SK-N-SH (cell line): ENCODE measurements around the gene DQX1. TPM values are rescaled to one million over a fixed set of nuclear protein-coding genes. Genes with fewer than 3 reads are reported as not detected.

Experiments
- CTCF ChIA-PET: fragments of 300-600, 350-600 bp; formaldehyde crosslinking; extraction: SDS; loops from one replicate; lab custom pipeline; 2021; lab: Yijun Ruan, JAX
- POLR2A ChIA-PET: fragments of 350-600 bp; sonication (Branson Sonifier 250); formaldehyde crosslinking; extraction: SDS; loops from one replicate; lab custom pipeline; 2020; ENCODE audit warnings: antibody characterized with exemption, inconsistent platforms; lab: Yijun Ruan, JAX
- DNase-seq: peaks from one replicate; pipeline ENCODE4 v3.0.0; 2012
- H2AFZ ChIP-seq: fragments of 200-600 bp; sonication (generic); 2 replicates; pipeline ENCODE4 v1.8.1; 2016; ENCODE audit warnings: antibody characterized with exemption, mild to moderate bottlenecking, low read depth
- H3F3A ChIP-seq: fragments of 200-600 bp; sonication (generic); replicated peaks from 2 replicates; pipeline ENCODE3; 2016; ENCODE audit warnings: antibody characterized with exemption, mild to moderate bottlenecking; ENCODE audit not compliant: insufficient read depth
- H3K27ac ChIP-seq, 2 experiments: fragments of 200-500 bp in 1 of 2; fragments of 200-600 bp in 1 of 2; sonication (Bioruptor generic) in 1 of 2; sonication (generic), shearing (Covaris generic) in 1 of 2; 2 replicates each; pipeline versions ENCODE4 v1.5.1 to v1.6.1; 2014 to 2016; ENCODE audit warnings: low read depth in 2 of 2, inconsistent platforms in 1 of 2, low read length in 1 of 2, mild to moderate bottlenecking in 1 of 2, mixed read lengths in 1 of 2
- H3K27me3 ChIP-seq: fragments of 200-600 bp; sonication (generic), shearing (Covaris generic); 2 replicates; pipeline ENCODE4 v1.6.1; 2016; ENCODE audit warnings: mixed run types; ENCODE audit not compliant: insufficient read depth
- H3K36me3 ChIP-seq, 2 experiments: fragments of 200-500 bp in 1 of 2; fragments of 200-600 bp in 1 of 2; sonication (Bioruptor generic) in 1 of 2; sonication (generic) in 1 of 2; replicated peaks in 1 of 2; 2 replicates each; pipeline versions ENCODE3 to v1.5.1; 2014 to 2016; ENCODE audit warnings: low read length in 1 of 2, mild to moderate bottlenecking in 1 of 2; ENCODE audit not compliant: insufficient read depth in 2 of 2, control insufficient read depth in 1 of 2
- H3K4me1 ChIP-seq, 2 experiments: fragments of 200-500 bp in 1 of 2; fragments of 200-600 bp in 1 of 2; sonication (Bioruptor generic) in 1 of 2; sonication (generic), shearing (Covaris generic) in 1 of 2; 2 replicates each; pipeline versions ENCODE4 v1.5.1 to v1.6.1; 2014 to 2016; ENCODE audit warnings: low read depth in 1 of 2, low read length in 1 of 2, mixed run types in 1 of 2; ENCODE audit not compliant: insufficient read depth in 2 of 2, control insufficient read depth in 1 of 2
- H3K4me2 ChIP-seq: fragments of 200-600 bp; sonication (generic), shearing (Covaris generic); 2 replicates; pipeline ENCODE4 v1.6.1; 2017; ENCODE audit warnings: mixed run types
- H3K4me3 ChIP-seq, 2 experiments: fragments of 200-500 bp in 1 of 2; fragments of 200-600 bp in 1 of 2; sonication (Bioruptor generic) in 1 of 2; sonication (generic), shearing (Covaris generic) in 1 of 2; 2 replicates each; pipeline versions ENCODE4 v1.5.1 to v1.8.1; 2014 to 2016; ENCODE audit warnings: low read depth in 2 of 2, inconsistent platforms in 1 of 2, low read length in 1 of 2, mild to moderate bottlenecking in 1 of 2, mixed read lengths in 1 of 2, moderate library complexity in 1 of 2
- H3K79me2 ChIP-seq: fragments of 200-600 bp; sonication (generic); 2 replicates; pipeline ENCODE4 v1.8.1; 2017; ENCODE audit warnings: mild to moderate bottlenecking; ENCODE audit not compliant: insufficient read depth
- H3K9ac ChIP-seq: fragments of 200-600 bp; sonication (generic); 2 replicates; pipeline ENCODE4 v1.6.1; 2017; ENCODE audit warnings: mixed run types
- H3K9me2 ChIP-seq: fragments of 200-600 bp; sonication (generic); 2 replicates; pipeline ENCODE4 v1.6.1; 2017; ENCODE audit warnings: mixed run types
- H3K9me3 ChIP-seq: fragments of 200-600 bp; sonication (generic); 2 replicates; pipeline ENCODE4 v1.6.1; 2017; ENCODE audit warnings: mixed run types, mild to moderate bottlenecking, moderate library complexity
- H4K20me1 ChIP-seq: fragments of 200-600 bp; sonication (generic); 2 replicates; pipeline ENCODE4 v1.6.1; 2017; ENCODE audit warnings: mild to moderate bottlenecking, mixed run types; ENCODE audit not compliant: insufficient read depth
- FOSL2 ChIP-seq: IDR thresholded peaks from 2 replicates; pipeline ENCODE4 v1.4.0; 2012; ENCODE audit warnings: low read depth, mild to moderate bottlenecking, moderate library complexity, borderline replicate concordance
- FOXJ3 ChIP-seq: sonication (generic); formaldehyde crosslinking; IDR thresholded peaks from 2 replicates; pipeline ENCODE4 v1.5.1; 2020; ENCODE audit warnings: mild to moderate bottlenecking, missing genetic modification reagents
- FOXM1 ChIP-seq: IDR thresholded peaks from 2 replicates; pipeline ENCODE4 v1.4.0; 2012; ENCODE audit warnings: low read depth, mild to moderate bottlenecking
- GATA2 ChIP-seq: sonication (generic); formaldehyde crosslinking; IDR thresholded peaks from 2 replicates; pipeline ENCODE4 v1.5.0; 2020; ENCODE audit warnings: mild to moderate bottlenecking, missing genetic modification reagents
- MEF2A ChIP-seq: IDR thresholded peaks from 2 replicates; pipeline ENCODE4 v1.4.0; 2012; ENCODE audit warnings: low read depth, borderline replicate concordance
- MXI1 ChIP-seq: IDR thresholded peaks from 2 replicates; pipeline ENCODE4 v1.6.1; 2012; ENCODE audit warnings: mild to moderate bottlenecking, low read depth, low read length, improper control_type of control experiment
- NRF1 ChIP-seq: IDR thresholded peaks from 2 replicates; pipeline ENCODE4 v1.6.1; 2012; ENCODE audit warnings: low read depth, mild to moderate bottlenecking, low read length
- POLR2AphosphoS5 ChIP-seq: IDR thresholded peaks from 2 replicates; pipeline ENCODE4 v1.6.1; 2012; ENCODE audit warnings: low read depth, low read length
- RCOR1 ChIP-seq: fragments of 150-350 bp; IDR thresholded peaks from 2 replicates; pipeline ENCODE4 v1.6.1; 2017; ENCODE audit warnings: antibody characterized with exemption, low read length
- RFX5 ChIP-seq: IDR thresholded peaks from 2 replicates; pipeline ENCODE4 v1.6.1; 2012; ENCODE audit warnings: mild to moderate bottlenecking, improper control_type of control experiment, low read length
- SIN3A ChIP-seq: IDR thresholded peaks from 2 replicates; pipeline ENCODE4 v1.6.1; 2012; ENCODE audit warnings: low read depth, mild to moderate bottlenecking, low read length, moderate library complexity, borderline replicate concordance
- TAF1 ChIP-seq: IDR thresholded peaks from 2 replicates; pipeline ENCODE4 v1.6.1; 2012; ENCODE audit warnings: low read depth, mild to moderate bottlenecking, low read length, moderate library complexity, borderline replicate concordance
- TCF12 ChIP-seq: IDR thresholded peaks from 2 replicates; pipeline ENCODE4 v1.4.0; 2012
- TEAD4 ChIP-seq: IDR thresholded peaks from 2 replicates; pipeline ENCODE4 v1.4.0; 2012; ENCODE audit warnings: mild to moderate bottlenecking, borderline replicate concordance; ENCODE audit not compliant: insufficient read depth
- YY1 ChIP-seq: IDR thresholded peaks from 2 replicates; pipeline ENCODE4 v1.4.0; 2012; ENCODE audit warnings: low read depth, mild to moderate bottlenecking
- ZBTB33 ChIP-seq: IDR thresholded peaks from 2 replicates; pipeline ENCODE4 v1.4.0; 2012; ENCODE audit warnings: low read depth, borderline replicate concordance
- WGBS: methylation state at CpG from one replicate; pipeline ENCODE4 v1.1.6; 2017; ENCODE audit warnings: low lambda C conversion rate; 5-methylcytosine and 5-hydroxymethylcytosine counted together
- polyA plus RNA-seq, 3 experiments: library from polyadenylated mRNA; depleted of rRNA; stranded (reverse); fragments of >200 nt; gene quantifications; 2 replicates each; pipeline ENCODE4 v1.2.3, GENCODE V29; 2012

DQX1 gene
- polyA plus RNA-seq, 1 of the 3 experiments (the other 2 are of a cell fraction): 1.6 TPM

- TF ChIP-seq TCF12: no peak
- TF ChIP-seq MXI1: no peak
- TF ChIP-seq ZBTB33: no peak
- no peak for TF ChIP-seq FOXM1
These were observed 3.5 kb downstream of the DQX1 start (continued) for GRCh38 chr2:74522516-74522915.

- peaks cover 15% of the 10 kb centered on the region for H3F3A ChIP-seq
- no peak overlapping the region for H2AFZ ChIP-seq
- H3K9ac ChIP-seq: no peak overlapping the region
- peaks cover 23% of the 10 kb centered on the region; the same call in 1 of the 2 replicates for H3K79me2 ChIP-seq
- no peak overlapping the region for H3K27ac ChIP-seq
- no peaks in the 10 kb centered on the region for H3K9me3 ChIP-seq
- no peak for DNase-seq
- ChIA-PET POLR2A (no interaction called here), CTCF (interaction anchor here (1.1 to 2.4 kb wide), 2 partner anchors 8 to 23 kb away, joined by 3 to 7 read pairs; no protein-coding TSS in a partner anchor)
- no peaks in the 10 kb centered on the region for H3K27me3 ChIP-seq
- peaks cover 9 to 15% of the 10 kb centered on the region in 2 experiments; a peak in 1 of 4 replicates for H3K4me1 ChIP-seq
- TF ChIP-seq TEAD4: no peak
- H4K20me1 ChIP-seq: no peaks in the 10 kb centered on the region
- no peak overlapping the region for H3K4me2 ChIP-seq
- WGBS: 93% methylated on average over 13 of the region's 13 CpGs
- H3K4me3 ChIP-seq: no peak overlapping the region
- peaks cover 4% of the 10 kb centered on the region in 2 experiments for H3K36me3 ChIP-seq
- no peaks in the 10 kb centered on the region for H3K9me2 ChIP-seq
These were observed 9.4 kb downstream of the DQX1 start for GRCh38 chr2:74516650-74517049.

GRCh38 chr2:74515981-74516633, 9.9 kb downstream of the DQX1 start:
- no peaks in the 10 kb centered on the region for H3K9me3 ChIP-seq
- H2AFZ ChIP-seq: no peak overlapping the region
- no peaks in the 10 kb centered on the region for H4K20me1 ChIP-seq
- peaks cover 9 to 18% of the 10 kb centered on the region in 2 experiments; a peak in 1 of 4 replicates for H3K4me1 ChIP-seq
- WGBS: 93% methylated on average over 64 of the region's 72 CpGs
- H3K4me2 ChIP-seq: no peak overlapping the region
- no peaks in the 10 kb centered on the region for H3K27me3 ChIP-seq
- H3F3A ChIP-seq: peaks cover 12% of the 10 kb centered on the region
- no peak overlapping the region; a peak in 1 of 4 replicates for H3K4me3 ChIP-seq
- ChIA-PET CTCF (interaction anchor here (2.4 to 2.5 kb wide), 2 partner anchors 8 to 33 kb away, joined by 7 to 10 read pairs; partner anchors contain the start of genes CCDC142 and TTC31), POLR2A (no interaction called here)
- peak; percentile 72 for DNase-seq
- TF ChIP-seq SIN3A: no peak
- TF ChIP-seq FOSL2: no peak
- no peak for TF ChIP-seq MEF2A
- no peak for TF ChIP-seq TEAD4
- TF ChIP-seq RCOR1: no peak
- TF ChIP-seq RFX5: no peak
- TF ChIP-seq NRF1: no peak
- no peak for TF ChIP-seq FOXJ3 (CRISPR knock-in tag)
- TF ChIP-seq GATA2: no peak
- TF ChIP-seq YY1: no peak
- no peak for TF ChIP-seq POLR2AphosphoS5
- TF ChIP-seq TAF1: no peak
- TF ChIP-seq MXI1: no peak
- peaks cover 23% of the 10 kb centered on the region; the same call in 1 of the 2 replicates for H3K79me2 ChIP-seq
- H3K9ac ChIP-seq: no peak overlapping the region
- peaks cover 4% of the 10 kb centered on the region in 2 experiments for H3K36me3 ChIP-seq
- no peak overlapping the region for H3K27ac ChIP-seq
- H3K9me2 ChIP-seq: no peaks in the 10 kb centered on the region
